Right atrium auricular region (tissue), 2 donors: ENCODE measurements around the gene LMF1. TPM values are rescaled to one million over a fixed set of nuclear protein-coding genes. Genes with fewer than 3 reads are reported as not detected.

Experiments used
- DNase-seq: peaks from one replicate; pipeline ENCODE4 v3.0.0-alpha.2; 2019; ENCODE audit warnings: low spot score
- H3K27ac ChIP-seq, 2 donors: fragments of 200-600 bp; sonication (generic); 1 replicate in 1 of 2; 2 replicates in 1 of 2; pipeline ENCODE4 v1.5.1; 2016 to 2019
- H3K27me3 ChIP-seq, 2 donors: fragments of 200-600 bp; sonication (generic); one replicate each; pipeline versions ENCODE4 v1.5.1 to v1.6.0; 2017 to 2019
- H3K36me3 ChIP-seq: fragments of 200-600 bp; sonication (generic); one replicate; pipeline ENCODE4 v1.5.1; 2016
- H3K4me1 ChIP-seq, 2 donors: fragments of 200-600 bp; sonication (generic); one replicate each; pipeline versions ENCODE4 v1.5.1 to v1.6.0; 2017 to 2019
- H3K4me3 ChIP-seq, 2 donors: fragments of 200-600 bp; sonication (generic); 1 replicate in 1 of 2; 2 replicates in 1 of 2; pipeline ENCODE4 v1.5.1; 2017 to 2019; ENCODE audit warnings: mild to moderate bottlenecking in 1 of 2, moderate library complexity in 1 of 2
- H3K9me3 ChIP-seq, 2 donors: fragments of 200-600 bp; sonication (generic); one replicate each; pipeline ENCODE4 v1.5.1; 2019
- CTCF ChIP-seq, 2 donors: fragments of 200-600 bp; sonication (generic); IDR thresholded peaks; one replicate each; pipeline ENCODE4 v1.5.1; 2019; ENCODE audit warnings: antibody characterized with exemption in 2 of 2
- total RNA-seq, 2 donors: library from RNA; depleted of rRNA; stranded (reverse); fragments of >200 nt; gene quantifications; one replicate each; pipeline ENCODE4 v1.1.0, GENCODE V29; 2016

The LMF1 gene
- total RNA-seq, 2 donors from 2014 or later, result 11.9 to 14.1 TPM

- TF ChIP-seq CTCF (IDR thresholded peaks at IDR 0.05), result no peak
- H3K27ac ChIP-seq, result no peak overlapping the region
- DNase-seq, result no peak
- H3K27me3 ChIP-seq, result no peaks in the 10 kb centered on the region
- H3K4me1 ChIP-seq, result no peaks in the 10 kb centered on the region
- H3K9me3 ChIP-seq, result no peaks in the 10 kb centered on the region
- peaks cover 11% of the 10 kb centered on the region for H3K36me3 ChIP-seq
- H3K4me3 ChIP-seq, result no peak overlapping the region
Measured at GRCh38 chr16:933581-933980, 37.2 kb downstream of the LMF1 start.

GRCh38 chr16:932831-933330 is 37.9 kb downstream of the LMF1 start:
- Histone ChIP-seq H3K4me1 (no peaks in the 10 kb centered on the region), H3K27me3 (no peaks in the 10 kb centered on the region), H3K36me3 (peaks cover 11% of the 10 kb centered on the region), H3K4me3 (no peak overlapping the region), H3K9me3 (no peaks in the 10 kb centered on the region), H3K27ac (no peak overlapping the region)
- DNase-seq, result no peak
- TF ChIP-seq CTCF (IDR thresholded peaks at IDR 0.05), result no peak

- DNase-seq, result no peak
- Histone ChIP-seq H3K4me1 (no peaks in the 10 kb centered on the region), H3K27me3 (no peaks in the 10 kb centered on the region), H3K36me3 (peaks cover 11% of the 10 kb centered on the region), H3K9me3 (no peaks in the 10 kb centered on the region), H3K4me3 (no peak overlapping the region), H3K27ac (no peak overlapping the region)
- TF ChIP-seq CTCF (IDR thresholded peaks at IDR 0.05), result no peak
Measured at GRCh38 chr16:931626-932500, 38.9 kb downstream of the LMF1 start.

GRCh38 chr16:931171-931570 is 39.6 kb downstream of the LMF1 start:
- no peak for DNase-seq
- H3K36me3 ChIP-seq, result peaks cover 11% of the 10 kb centered on the region

GRCh38 chr16:930511-930910 is 40.3 kb downstream of the LMF1 start:
- Histone ChIP-seq H3K9me3 (no peaks in the 10 kb centered on the region), H3K36me3 (peaks cover 11% of the 10 kb centered on the region), H3K27me3 (no peaks in the 10 kb centered on the region), H3K4me3 (no peak overlapping the region), H3K27ac (no peak overlapping the region), H3K4me1 (no peaks in the 10 kb centered on the region)
- DNase-seq, result no peak
- no peak for TF ChIP-seq CTCF (IDR thresholded peaks at IDR 0.05)

More at GRCh38 chr16:931171-931570, 39.6 kb downstream of the LMF1 start:
- H3K4me3 ChIP-seq, result no peak overlapping the region
- no peaks in the 10 kb centered on the region for H3K27me3 ChIP-seq
- TF ChIP-seq CTCF (IDR thresholded peaks at IDR 0.05), result no peak
- H3K9me3 ChIP-seq, result no peaks in the 10 kb centered on the region
- H3K4me1 ChIP-seq, result no peaks in the 10 kb centered on the region
- H3K27ac ChIP-seq, result no peak overlapping the region
